Non-pigmented ciliary epithelial cell (primary cell): Measurements from ENCODE around the gene GRK1.

ENCODE experiments used
- DNase-seq: peaks from one replicate; pipeline ENCODE4 v3.0.0-alpha.2; 2010; ENCODE audit warnings: low read depth

The GRK1 gene

GRCh38 chr13:113775451-113776145, 108.6 kb downstream of the GRK1 start:
- no peak for DNase-seq

DNA sequence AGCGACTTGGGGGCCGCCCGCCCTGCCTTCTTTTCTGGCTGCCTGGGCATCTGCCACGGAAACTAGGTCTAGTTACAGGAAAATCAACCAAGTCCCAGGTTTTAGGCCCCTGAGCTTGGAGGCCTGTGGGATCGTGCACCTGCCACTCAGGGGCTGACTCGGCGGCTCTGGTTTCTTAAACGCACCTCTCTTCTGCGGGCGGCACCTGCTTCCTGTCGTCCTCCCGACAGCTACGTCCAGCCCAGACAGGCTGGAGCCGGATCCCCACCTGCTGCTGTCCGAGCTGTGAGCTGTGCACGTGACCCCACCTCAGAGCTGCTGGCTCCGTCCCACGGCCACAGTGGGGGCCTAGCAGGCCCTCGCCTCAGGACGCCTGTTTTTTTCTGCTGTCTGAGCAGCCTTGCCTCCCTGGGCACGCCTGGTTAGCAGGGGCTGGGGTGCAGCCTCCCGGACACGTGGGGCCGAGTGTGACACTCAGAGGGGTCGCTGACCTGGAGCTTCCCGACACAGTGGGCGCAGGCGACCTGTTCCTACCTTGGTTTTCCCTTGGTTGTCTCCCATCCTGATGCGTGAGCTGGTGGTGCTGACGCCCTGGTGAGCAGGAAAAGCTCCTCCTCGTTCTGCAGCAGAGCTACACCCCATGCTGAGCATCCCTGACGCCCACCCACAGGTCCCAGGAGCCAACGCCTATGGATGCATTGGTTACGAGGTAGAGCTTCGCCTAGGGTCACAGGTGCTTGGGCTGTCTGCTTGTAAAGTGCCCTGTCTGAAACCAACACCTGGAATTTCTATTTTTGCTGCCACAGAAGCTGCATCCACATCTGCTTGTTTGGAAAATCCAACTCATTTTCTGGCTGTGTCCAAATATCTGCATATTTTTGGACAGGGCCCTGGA, 109.5 kb downstream of the GRK1 start:
- DNase-seq = no peak

GRCh38 chr13:113777311-113778260, 110.6 kb downstream of the GRK1 start:
- DNase-seq = no peak

DNA sequence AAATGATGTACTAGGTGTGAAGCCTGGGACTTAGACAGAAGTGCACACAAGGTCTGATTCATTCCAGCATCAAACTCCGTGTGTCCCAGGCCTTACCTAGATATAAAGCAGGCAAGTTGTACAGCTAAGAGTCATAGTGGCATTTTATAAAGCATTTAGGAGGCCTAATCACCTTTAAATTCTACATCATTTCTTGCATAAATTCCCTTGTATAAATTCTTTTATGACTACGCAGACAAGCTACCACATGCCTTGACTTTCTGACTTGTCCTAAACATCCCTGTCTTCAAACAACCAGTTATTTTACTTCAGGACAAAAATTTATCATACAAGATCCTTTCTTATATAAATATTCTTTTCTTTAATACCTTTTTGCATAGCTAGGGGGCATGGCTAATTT, 114.6 kb downstream of the GRK1 start:
- no peak for DNase-seq

DNA sequence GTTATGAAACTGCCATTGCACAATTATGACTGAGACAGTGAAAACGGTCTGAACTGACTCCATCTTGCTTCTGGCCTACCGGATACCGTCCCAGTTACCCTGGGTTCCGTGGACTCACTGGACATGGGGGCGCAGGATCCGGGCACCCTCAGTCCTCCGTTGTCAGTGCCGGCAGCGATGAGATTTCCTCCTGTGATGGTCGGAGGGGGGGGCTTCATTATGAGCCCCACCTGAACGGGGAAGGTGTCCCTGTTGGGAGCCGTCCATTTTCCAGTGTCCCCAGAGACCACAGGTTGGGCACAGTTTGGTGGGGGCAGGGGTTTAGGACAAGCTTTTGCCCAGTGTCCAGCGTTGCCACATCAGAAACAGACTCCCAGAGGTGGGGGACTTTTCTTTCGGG, 115.5 kb downstream of the GRK1 start:
- no peak for DNase-seq

GRCh38 chr13:113783200-113783881, 116.3 kb downstream of the GRK1 start:
- DNase-seq = no peak

- no peak for DNase-seq
Observed at GRCh38 chr13:113783966-113784644, 117.1 kb downstream of the GRK1 start.

DNA sequence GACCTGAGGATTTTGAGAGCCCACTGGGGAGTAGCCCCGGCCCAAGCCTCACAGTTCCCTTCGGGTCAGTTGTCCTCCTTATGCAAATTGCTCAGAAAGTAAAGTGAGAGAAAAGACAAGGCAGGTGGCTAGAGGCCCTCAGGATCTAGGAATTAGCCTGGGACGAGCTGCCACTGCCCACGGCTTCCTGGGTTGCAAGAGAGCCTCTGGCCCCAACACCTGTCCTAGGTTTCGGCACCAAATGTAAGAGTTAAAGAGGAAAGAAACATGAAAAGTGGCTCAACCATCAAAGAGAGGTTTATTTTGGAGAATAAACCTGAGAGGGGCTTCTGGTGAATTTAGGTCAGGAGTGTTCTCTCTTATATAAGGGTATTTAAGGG, 117.6 kb downstream of the GRK1 start:
- DNase-seq = no peak

- no peak for DNase-seq
Observed at GRCh38 chr13:113785051-113786010, 118.3 kb downstream of the GRK1 start.

DNA sequence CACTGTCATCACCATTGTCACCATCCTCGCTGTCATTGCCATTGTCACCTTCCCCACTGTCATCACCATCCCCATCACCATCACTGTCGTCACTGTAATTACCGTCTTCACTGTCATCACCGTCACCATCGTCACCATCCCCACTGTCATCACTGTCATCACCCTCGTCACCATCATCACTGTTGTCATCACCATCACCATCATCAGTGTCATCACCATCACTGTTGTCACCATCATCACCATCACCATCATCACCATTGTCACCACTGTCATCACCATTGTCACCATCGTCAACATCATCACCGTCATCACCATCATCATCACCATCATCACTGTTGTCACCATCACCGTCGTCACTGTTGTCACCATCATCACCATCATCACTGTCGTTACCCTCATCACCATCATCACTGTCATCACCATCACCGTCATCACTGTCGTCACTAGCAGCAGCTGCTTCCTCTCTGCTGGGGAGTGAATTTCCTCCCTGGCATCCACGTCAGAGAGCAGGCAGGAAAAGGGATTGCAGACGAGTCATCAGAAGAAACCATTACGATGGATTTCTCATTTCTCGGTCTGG, 119.3 kb downstream of the GRK1 start:
- DNase-seq = no peak
